KMS-11 (cell line): Measurements from ENCODE around the gene LAPTM5.
"Not testable (repeated sequence)": the region's sequence is repeated elsewhere in the genome, so short reads cannot be mapped to it uniquely, and the experiment has no call there.

Source experiments
- H2AFZ ChIP-seq: fragments of 200-600 bp; sonication (generic); 2 replicates; pipeline ENCODE4 v1.6.1; 2016; ENCODE audit warnings: antibody characterized with exemption, mixed run types, low read depth
- H3K27ac ChIP-seq: fragments of 200-600 bp; sonication (generic); 2 replicates; pipeline ENCODE4 v1.6.1; 2016; ENCODE audit warnings: mild to moderate bottlenecking, mixed run types
- H3K27me3 ChIP-seq: fragments of 200-600 bp; sonication (generic); 2 replicates; pipeline ENCODE4 v1.6.1; 2017; ENCODE audit warnings: mild to moderate bottlenecking, low read depth, mixed run types, moderate library complexity; ENCODE audit not compliant: insufficient read depth
- H3K36me3 ChIP-seq: fragments of 200-600 bp; sonication (generic); 2 replicates; pipeline ENCODE4 v1.6.1; 2017; ENCODE audit warnings: mild to moderate bottlenecking, mixed run types; ENCODE audit not compliant: insufficient read depth
- H3K4me1 ChIP-seq: fragments of 200-600 bp; sonication (generic); 2 replicates; pipeline ENCODE4 v1.6.1; 2016; ENCODE audit warnings: mild to moderate bottlenecking, low read depth, mixed run types; ENCODE audit not compliant: poor library complexity, severe bottlenecking
- H3K4me2 ChIP-seq: fragments of 200-600 bp; sonication (generic); 2 replicates; pipeline ENCODE4 v1.7.0; 2016; ENCODE audit warnings: mild to moderate bottlenecking, mixed run types
- H3K4me3 ChIP-seq: fragments of 200-600 bp; sonication (generic); IDR thresholded peaks from 2 replicates; pipeline ENCODE4 v1.6.1; 2017; ENCODE audit warnings: low read depth, low read length, mixed read lengths; ENCODE audit not compliant: insufficient read depth
- H3K79me2 ChIP-seq: fragments of 200-600 bp; sonication (generic); 2 replicates; pipeline ENCODE4 v1.6.1; 2016; ENCODE audit warnings: low read depth, mixed run types; ENCODE audit not compliant: insufficient read depth
- H3K9ac ChIP-seq: fragments of 200-600 bp; sonication (generic); 2 replicates; pipeline ENCODE4 v1.6.1; 2016; ENCODE audit warnings: mild to moderate bottlenecking, mixed run types
- H4K20me1 ChIP-seq: fragments of 200-600 bp; sonication (generic); 2 replicates; pipeline ENCODE4 v1.6.1; 2016; ENCODE audit warnings: mild to moderate bottlenecking, mixed run types; ENCODE audit not compliant: insufficient read depth
- CTCF ChIP-seq: fragments of 200-600 bp; sonication (generic); conservative IDR thresholded peaks from 2 replicates; pipeline ENCODE4 v1.6.1; 2017; ENCODE audit warnings: low read depth, mild to moderate bottlenecking, antibody characterized with exemption, low read length, moderate library complexity, mixed read lengths

Gene LAPTM5

GRCh38 chr1:30791868-30792267 is 34.3 kb upstream of the LAPTM5 start:
- no peak for TF ChIP-seq CTCF
- H3K4me2 ChIP-seq, result no peak overlapping the region
- peaks cover 45% of the 10 kb centered on the region for H3K27me3 ChIP-seq
- no peaks in the 10 kb centered on the region for H3K79me2 ChIP-seq
- H3K4me1 ChIP-seq, result no peaks in the 10 kb centered on the region
- H4K20me1 ChIP-seq, result no peaks in the 10 kb centered on the region
- no peaks in the 10 kb centered on the region for H3K36me3 ChIP-seq
- H3K9ac ChIP-seq, result no peak overlapping the region
- H2AFZ ChIP-seq, result no peak overlapping the region
- H3K27ac ChIP-seq, result no peak overlapping the region
- no peak overlapping the region for H3K4me3 ChIP-seq

- no peak overlapping the region for H3K9ac ChIP-seq
- no peak overlapping the region for H3K27ac ChIP-seq
- H3K4me1 ChIP-seq, result no peaks in the 10 kb centered on the region
- H3K4me3 ChIP-seq, result no peak overlapping the region
- H3K27me3 ChIP-seq, result peaks cover 51% of the 10 kb centered on the region
- TF ChIP-seq CTCF, result no peak
- H2AFZ ChIP-seq, result no peak overlapping the region
- H3K36me3 ChIP-seq, result no peaks in the 10 kb centered on the region
- no peaks in the 10 kb centered on the region for H3K79me2 ChIP-seq
- no peak overlapping the region for H3K4me2 ChIP-seq
- H4K20me1 ChIP-seq, result no peaks in the 10 kb centered on the region
Observed at GRCh38 chr1:30790850-30791778, 33.5 kb upstream of the LAPTM5 start.

GRCh38 chr1:30790256-30790525 is 32.6 kb upstream of the LAPTM5 start:
- H3K4me2 ChIP-seq, H3K9ac ChIP-seq, H3K4me1 ChIP-seq, H3K36me3 ChIP-seq, H3K4me3 ChIP-seq, H4K20me1 ChIP-seq, H3K79me2 ChIP-seq, H2AFZ ChIP-seq, H3K27ac ChIP-seq: not testable (repeated sequence)
- H3K27me3 ChIP-seq, result peaks cover 60% of the 10 kb centered on the region

- no peaks in the 10 kb centered on the region for H3K4me1 ChIP-seq
- no peak overlapping the region for H3K9ac ChIP-seq
- no peak overlapping the region for H3K4me2 ChIP-seq
- no peaks in the 10 kb centered on the region for H4K20me1 ChIP-seq
- H3K27ac ChIP-seq, result no peak overlapping the region
- H3K4me3 ChIP-seq, result no peak overlapping the region
- no peak overlapping the region for H2AFZ ChIP-seq
- no peaks in the 10 kb centered on the region for H3K36me3 ChIP-seq
- no peaks in the 10 kb centered on the region for H3K79me2 ChIP-seq
- peaks cover 64% of the 10 kb centered on the region for H3K27me3 ChIP-seq
- TF ChIP-seq CTCF, result no peak
Observed at GRCh38 chr1:30789388-30790255, 32.0 kb upstream of the LAPTM5 start.
